GM12801 (cell line): ENCODE results near the gene PSMD14.

Experiments used
- TF ChIP-seq, protein P1 (sequence below): IDR thresholded peaks from one replicate; pipeline ENCODE4 v1.5.1; 2011; ENCODE audit warnings: control low read depth; ENCODE audit not compliant: insufficient read length; ENCODE audit errors: extremely low read depth

PSMD14 gene

DNA sequence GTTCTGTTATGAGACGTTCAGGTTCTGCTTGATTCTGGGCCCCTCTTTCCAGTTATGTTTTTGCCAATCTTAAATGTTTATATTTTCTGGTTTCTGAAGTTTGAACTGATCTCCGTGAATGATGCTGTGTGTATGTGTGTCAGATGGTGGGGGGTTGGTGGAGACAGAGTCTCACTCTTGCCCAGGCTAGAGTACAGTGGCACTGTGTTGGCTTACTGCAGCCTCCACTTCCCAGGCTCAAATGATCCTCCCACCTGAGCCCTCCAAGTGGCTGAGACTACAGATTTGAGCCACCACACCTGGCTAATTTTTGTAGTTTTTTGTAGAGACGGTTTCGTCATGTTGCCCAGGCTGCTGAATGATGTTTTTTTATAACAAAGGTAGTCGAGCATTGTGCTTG lies 45.9 kb downstream of the PSMD14 start:
- TF ChIP-seq, protein P1, sequence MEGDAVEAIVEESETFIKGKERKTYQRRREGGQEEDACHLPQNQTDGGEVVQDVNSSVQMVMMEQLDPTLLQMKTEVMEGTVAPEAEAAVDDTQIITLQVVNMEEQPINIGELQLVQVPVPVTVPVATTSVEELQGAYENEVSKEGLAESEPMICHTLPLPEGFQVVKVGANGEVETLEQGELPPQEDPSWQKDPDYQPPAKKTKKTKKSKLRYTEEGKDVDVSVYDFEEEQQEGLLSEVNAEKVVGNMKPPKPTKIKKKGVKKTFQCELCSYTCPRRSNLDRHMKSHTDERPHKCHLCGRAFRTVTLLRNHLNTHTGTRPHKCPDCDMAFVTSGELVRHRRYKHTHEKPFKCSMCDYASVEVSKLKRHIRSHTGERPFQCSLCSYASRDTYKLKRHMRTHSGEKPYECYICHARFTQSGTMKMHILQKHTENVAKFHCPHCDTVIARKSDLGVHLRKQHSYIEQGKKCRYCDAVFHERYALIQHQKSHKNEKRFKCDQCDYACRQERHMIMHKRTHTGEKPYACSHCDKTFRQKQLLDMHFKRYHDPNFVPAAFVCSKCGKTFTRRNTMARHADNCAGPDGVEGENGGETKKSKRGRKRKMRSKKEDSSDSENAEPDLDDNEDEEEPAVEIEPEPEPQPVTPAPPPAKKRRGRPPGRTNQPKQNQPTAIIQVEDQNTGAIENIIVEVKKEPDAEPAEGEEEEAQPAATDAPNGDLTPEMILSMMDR, result no peak

DNA sequence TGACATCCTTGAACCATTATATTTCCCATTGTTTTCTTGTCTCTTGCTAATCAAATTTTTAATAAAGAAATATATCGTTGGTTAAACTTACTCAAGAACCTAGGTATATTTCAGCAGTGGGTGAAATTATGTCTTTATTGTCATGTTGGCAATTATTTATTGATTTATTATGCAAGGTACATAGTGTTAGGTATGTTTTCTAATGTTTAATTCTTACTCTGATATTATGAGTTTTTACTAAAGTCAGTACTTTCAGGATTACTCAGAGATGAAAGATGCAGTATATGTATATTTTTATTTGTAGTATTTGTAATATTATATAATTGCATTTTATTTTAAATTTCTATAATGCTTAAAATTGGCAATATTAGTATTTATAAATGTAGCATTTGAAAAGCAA lies 46.9 kb downstream of the PSMD14 start:
- TF ChIP-seq, protein P1, result no peak

DNA sequence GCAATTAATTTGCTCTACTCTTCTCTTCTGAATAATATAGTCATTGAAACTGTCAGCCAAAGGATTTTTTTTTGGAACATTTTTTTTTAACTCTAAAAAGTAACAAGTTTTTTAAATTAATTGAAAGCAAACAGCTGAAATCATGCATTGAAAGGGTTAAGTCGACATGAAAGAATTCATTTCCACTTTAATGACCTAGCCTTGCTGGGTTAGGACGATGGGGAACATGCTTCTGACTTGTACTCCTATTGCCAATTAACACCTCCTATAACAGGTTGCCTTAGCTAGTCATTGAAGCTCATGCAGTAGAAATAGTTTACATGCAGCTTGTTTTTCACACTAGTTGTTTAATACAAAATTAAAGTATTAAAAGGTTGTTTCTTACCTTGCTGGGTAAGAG lies 47.8 kb downstream of the PSMD14 start:
- TF ChIP-seq, protein P1, result no peak

DNA sequence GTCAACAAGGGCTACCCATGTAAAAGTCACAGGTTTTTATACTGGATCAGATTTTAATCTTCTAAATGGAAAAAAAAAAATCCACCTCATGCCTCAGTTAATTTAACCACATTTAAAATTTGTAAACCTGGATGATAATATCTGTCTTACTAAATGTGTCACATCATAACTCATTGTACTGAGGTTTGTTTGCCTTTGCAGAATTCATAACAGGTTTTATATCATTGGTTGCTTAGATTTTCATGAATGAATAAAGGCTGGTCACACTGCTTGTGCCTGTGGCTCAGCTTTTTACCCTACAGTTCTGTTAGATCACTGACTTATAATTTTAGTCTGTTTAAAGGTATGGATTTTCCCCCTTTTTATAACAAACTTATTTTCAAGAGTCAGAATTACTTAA lies 48.9 kb downstream of the PSMD14 start:
- TF ChIP-seq, protein P1, result no peak

DNA sequence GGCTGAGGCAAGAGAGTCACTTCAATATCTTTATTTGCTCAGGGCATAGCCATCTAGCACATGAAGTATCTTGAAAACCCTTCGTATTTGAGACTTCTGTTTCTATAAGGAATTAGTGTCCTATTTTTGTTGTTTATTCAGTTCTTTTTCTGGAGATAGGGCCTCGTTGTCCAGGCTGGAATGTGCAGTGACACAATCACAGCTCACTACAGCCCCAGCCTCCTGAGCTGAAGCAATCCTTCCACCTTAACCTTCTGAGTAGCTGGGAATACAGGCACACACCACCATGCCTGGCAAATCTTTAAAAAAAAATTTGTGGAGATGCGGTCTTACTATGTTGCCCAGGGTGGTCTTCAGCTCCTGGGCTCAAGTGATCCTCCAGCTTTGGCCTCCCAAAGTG lies 50.6 kb downstream of the PSMD14 start:
- TF ChIP-seq, protein P1, result no peak

DNA sequence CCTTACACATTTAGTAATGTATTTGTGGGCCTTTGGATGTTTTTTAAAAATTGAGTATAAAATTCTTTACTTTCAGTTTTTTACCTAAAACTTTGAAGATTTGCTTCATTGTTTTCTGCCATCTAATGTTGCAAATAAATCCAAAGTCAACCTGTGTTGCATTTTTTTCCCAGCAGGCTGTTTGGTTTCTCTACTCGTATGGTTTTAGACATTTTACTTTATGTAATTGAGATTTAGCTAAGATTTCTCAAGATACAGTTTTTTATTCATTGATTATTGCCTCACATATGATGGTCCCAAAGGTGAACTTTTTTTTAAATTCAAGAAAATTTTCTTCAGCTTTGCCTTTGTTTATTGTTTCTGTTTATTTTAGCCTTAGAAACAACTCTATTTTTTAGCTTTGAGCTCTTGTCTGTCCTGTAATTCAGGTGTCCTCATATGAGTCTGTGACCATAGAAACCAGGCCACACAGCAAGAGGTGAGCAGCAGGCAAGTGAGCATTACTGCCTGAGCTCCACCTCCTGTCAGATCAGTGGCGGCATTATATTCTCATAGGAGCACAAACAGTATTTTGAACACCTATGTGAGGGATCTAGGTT lies 54.4 kb downstream of the PSMD14 start:
- TF ChIP-seq, protein P1, result no peak

DNA sequence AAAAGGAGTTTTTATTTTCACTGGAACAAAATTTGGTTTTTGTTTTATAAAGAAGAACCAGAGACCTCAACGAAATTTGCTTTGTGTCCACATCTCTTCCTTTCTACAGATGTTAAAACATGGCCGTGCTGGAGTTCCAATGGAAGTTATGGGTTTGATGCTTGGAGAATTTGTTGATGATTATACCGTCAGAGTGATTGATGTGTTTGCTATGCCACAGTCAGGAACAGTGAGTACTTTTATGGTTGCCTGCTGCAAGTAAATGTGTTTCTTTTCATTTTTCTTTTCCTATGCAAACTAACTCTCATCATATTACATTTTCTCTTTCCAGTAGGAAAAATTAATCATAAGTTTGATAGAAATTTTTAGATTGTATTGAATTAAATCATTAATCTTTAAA lies 59.5 kb downstream of the PSMD14 start:
- TF ChIP-seq, protein P1, result no peak
